Epidermal melanocyte (primary cell): Measurements from ENCODE around the gene NUDT22.
A peak's percentile ranks its signal among the peaks of the same experiment; 100 is the strongest.

Experiments
- DNase-seq: peaks from one replicate; pipeline ENCODE4 v3.0.0; 2011; ENCODE audit warnings: low spot score; ENCODE audit not compliant: insufficient read length

The NUDT22 gene

DNA sequence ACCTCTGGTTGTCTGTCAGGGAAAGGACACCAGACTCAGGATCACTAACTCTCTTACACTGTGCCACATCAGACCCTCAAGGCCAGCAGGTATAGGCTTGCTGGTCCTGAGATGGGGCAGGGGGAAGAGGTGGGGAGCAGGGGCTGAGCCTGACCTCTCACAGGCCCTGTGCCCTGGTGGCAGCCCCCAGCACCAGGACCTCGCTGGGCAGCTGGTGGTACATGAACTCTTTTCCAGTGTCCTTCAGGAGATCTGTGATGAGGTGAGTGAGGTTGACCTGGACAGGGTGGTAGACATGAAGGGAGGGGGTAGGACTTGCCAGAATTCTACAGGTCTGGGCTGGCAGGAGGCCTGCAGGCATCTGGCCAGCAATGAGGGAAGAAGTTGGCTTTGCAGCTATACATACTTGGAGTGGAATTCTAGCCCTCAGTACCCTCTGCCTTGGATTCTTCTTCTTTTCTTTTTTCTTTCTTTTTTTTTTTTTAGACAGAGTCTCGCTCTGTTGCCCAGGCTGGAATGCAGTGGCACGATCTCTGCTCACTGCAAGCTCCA is 1.4 kb downstream of the NUDT22 start:
- DNase-seq: no peak

DNA sequence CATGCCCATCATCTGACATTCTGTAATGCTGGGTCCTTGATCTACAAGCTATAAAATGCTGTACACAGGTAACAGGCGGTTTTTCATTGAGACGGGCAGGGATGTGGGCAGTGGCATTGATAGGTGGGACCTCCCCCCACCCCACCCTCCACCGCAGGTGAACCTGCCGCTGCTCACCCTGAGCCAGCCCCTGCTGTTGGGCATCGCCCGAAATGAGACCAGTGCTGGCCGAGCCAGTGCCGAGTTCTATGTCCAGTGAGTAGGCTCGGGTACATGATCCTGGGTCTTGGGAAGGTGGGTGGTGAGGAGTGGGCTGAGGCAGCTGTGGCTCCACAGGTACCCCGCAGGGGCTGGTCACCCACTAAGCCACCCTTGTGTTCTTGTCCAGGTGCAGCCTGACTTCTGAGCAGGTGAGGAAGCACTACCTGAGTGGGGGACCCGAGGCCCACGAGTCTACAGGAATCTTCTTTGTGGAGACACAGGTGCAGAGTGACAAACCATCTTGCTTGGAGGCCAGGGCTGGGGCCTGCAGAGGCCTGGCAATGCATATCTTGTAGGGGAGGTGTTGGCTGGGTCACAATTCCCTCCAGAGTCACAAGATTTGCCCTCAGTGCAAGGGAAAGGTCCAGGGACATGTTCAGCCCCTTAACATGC is 3.1 kb downstream of the NUDT22 start:
- DNase-seq: no peak

DNA sequence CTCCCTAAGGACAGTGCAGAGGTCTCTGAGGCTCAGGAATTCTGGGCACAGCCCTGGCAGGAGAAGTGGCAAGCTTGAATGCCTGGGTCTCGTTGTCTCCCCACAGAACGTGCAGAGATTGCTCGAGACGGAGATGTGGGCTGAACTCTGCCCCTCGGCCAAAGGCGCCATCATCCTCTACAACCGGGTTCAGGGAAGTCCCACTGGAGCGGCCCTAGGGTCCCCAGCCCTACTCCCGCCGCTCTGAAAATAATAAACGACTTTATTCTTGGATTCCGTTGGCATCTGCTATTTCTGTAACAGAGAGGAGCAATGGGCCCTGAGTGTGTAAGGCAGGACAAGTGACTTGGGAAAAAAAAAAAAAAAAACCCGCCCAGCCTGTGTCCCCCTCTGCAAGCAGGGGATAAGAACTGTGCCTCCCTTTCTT is 3.7 kb downstream of the NUDT22 start:
- no peak for DNase-seq

DNA sequence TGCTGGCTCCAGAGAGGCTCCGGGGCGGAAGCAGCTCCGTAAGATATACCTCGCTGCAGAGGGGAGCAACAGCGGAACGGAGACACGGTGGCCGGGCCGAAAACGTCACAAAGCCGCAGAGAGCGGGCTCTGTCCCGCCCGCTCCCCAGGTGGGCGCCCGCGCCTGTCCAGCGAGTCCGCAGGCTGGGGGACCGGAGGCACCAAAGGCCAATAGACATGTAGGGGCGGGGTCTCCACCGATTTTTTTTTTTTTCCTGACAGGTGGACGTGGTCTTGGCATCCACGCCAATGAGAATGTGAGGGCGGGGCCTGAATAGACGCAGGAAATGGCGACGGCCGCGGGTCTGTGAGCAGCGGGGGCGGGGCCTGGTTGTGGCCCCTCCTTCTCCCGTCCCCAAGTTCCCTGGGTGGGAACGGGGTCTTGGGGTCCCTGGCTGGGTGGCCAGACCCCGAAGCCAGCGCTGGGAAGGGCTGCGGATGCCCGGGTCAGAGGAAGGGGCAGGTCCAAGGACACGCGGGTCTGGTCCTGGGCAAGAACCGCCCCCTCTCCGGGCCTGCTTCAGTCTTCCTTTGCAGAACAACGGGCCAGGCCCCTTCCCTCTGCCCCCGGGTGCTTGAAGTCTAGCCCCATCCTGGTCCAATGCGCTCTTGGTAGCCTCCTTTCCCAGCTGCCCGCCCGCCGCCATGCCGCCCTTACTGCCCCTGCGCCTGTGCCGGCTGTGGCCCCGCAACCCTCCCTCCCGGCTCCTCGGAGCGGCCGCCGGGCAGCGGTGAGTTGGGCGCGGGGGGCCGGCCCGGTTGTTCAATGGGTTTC is 4.3 kb downstream of the NUDT22 start, which contains the start of gene DNAJC4:
Gene DNAJC4, plus strand, starts transcription at position 378 of the 814 bp plus-strand sequence. Its CDS starts 307 bp downstream, at position 685.
- peak; percentile 79 for DNase-seq

DNA sequence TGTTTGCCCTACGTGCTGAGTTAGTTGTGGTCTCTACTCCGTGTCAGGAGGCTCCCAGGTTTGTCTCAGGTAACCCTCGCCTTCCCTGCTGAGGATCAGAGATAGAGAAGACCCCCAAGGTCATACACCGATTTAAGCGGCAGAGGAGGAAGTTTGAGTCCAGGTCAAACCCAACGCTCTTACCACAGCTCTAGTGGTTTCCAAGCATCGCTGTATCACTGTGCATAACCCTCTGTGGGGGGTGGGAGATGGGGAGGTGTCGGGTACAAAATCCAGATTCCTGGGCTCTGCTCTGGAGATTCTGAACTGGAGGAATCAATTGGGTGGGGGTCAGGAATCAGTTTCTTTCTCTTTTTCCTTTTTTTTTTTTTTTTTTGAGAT is 4.9 kb downstream of the NUDT22 start:
- DNase-seq: no peak

DNA sequence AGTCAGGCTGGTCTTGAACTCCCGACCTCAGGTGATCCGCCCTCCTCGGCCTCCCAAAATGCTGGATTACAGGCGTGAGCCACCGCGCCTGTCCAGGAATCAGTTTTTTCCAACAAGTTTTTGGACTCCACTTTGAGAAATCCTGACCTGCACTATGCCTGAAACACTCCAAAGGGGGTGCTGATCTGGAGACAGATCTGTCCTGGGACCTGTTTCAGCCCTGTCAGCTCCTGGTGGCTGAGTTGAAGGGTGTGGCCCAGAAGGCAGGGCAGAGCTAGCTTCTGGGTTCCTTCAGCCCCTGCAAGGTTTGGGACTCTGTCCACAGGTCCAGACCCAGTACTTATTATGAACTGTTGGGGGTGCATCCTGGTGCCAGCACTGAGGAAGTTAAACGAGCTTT is 5.5 kb downstream of the NUDT22 start:
- DNase-seq: no peak

DNA sequence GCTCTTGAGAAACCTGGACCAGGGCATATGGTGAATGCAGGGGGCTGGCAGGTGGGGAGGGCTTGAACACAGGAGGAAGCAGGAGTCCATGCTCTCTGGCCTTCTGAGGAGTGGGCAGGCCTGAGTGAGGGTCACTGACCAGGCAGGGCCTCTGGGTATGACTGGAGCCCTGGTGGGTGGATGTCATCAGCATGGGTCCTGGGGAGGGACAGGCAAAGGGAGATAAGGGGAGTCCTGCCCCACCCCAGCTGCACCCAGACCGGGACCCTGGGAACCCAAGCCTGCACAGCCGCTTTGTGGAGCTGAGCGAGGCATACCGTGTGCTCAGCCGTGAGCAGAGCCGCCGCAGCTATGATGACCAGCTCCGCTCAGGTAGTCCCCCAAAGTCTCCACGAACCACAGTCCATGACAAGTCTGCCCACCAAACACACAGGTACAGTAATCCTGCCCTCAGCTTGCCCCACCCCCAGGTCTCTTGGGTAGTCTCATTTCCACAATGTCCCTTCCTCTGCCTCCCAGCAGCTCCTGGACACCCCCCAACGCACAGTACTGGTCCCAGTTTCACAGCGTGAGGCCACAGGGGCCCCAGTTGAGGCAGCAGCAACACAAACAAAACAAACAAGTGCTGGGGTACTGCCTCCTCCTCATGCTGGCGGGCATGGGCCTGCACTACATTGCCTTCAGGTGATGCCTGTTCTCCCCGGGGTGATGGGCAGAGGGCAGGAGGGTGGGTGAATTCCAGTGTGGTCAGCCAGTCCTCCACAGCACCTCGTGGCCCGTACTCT is 6.3 kb downstream of the NUDT22 start:
- no peak for DNase-seq

DNA sequence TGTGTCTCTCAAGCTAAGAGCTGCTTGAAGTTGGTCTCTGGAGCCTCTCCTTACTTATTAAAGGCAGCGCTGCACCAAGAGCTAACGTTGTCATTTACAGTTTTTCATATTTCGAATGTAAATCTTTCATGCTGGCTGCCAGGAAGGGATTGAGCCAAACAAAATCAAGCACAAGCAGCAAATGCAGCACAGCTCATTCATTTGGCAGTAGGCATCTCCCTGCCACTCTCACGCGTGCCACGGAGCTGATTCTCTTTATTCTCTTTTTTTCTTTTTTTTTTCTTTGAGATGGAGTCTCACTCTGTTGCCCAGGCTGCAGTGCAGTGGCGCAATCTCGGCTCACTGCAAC is 6.9 kb downstream of the NUDT22 start:
- DNase-seq: no peak

DNA sequence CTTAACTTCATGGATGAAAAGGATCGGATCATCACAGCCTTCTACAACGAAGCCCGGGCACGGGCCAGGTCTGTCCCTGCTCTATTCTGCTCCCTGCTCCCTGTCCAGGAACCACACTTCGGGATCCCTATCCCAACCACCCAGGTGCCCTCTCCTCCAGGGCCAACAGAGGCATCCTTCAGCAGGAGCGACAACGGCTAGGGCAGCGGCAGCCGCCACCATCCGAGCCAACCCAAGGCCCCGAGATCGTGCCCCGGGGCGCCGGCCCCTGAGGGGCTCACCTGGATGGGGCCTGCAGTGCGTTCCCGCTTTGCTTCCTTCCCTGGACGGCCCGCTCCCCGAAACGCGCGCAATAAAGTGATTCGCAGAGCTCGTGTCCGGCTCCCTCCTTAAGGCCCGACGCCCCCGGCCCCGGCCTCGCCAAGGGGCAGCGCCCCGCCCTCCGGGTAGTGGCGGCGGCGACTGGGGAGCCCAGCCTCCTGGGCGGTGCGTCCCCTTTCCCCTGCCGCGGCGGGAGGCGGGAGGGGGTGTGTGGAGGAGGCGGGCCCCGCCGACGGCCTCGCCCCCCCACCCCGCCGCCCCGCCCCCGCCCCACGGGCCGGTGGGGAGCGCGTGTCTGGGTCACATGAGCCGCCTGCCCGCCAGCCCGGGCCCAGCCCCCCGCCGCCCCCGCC is 8.0 kb downstream of the NUDT22 start, which contains the start of gene VEGFB:
Gene VEGFB, plus strand, starts transcription at position 672 of the 674 bp plus-strand sequence. CDS start 250 bp downstream, outside the sequence.
- peak; percentile 67 for DNase-seq

DNA sequence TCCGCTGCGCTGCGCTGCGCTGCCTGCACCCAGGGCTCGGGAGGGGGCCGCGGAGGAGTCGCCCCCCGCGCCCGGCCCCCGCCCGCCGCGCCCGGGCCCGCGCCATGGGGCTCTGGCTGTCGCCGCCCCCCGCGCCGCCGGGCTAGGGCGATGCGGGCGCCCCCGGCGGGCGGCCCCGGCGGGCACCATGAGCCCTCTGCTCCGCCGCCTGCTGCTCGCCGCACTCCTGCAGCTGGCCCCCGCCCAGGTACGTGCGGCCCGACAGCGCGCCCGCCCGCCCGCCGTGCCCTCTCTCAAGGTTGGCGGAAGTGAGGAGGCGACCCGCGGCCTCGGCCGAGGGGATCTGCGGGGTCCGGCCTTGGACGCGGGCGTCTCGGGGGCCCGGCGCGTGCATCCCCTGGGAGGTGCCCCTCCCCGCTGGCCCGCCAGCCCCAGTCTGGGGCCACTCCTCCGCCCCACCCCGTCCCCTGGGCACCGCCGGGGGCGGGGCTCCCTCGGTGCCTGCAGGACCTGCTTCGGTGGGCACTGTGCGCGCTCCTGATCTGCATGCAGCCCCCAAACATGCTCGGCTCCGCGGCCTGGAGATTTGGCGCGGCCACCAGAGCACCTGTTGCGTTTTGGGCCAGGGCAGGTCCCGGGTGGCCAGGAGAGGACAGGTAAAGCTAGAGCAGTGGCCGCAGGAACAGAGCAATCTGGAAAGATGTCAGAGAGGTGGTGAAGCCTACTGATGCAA is 8.7 kb downstream of the NUDT22 start:
- no peak for DNase-seq

DNA sequence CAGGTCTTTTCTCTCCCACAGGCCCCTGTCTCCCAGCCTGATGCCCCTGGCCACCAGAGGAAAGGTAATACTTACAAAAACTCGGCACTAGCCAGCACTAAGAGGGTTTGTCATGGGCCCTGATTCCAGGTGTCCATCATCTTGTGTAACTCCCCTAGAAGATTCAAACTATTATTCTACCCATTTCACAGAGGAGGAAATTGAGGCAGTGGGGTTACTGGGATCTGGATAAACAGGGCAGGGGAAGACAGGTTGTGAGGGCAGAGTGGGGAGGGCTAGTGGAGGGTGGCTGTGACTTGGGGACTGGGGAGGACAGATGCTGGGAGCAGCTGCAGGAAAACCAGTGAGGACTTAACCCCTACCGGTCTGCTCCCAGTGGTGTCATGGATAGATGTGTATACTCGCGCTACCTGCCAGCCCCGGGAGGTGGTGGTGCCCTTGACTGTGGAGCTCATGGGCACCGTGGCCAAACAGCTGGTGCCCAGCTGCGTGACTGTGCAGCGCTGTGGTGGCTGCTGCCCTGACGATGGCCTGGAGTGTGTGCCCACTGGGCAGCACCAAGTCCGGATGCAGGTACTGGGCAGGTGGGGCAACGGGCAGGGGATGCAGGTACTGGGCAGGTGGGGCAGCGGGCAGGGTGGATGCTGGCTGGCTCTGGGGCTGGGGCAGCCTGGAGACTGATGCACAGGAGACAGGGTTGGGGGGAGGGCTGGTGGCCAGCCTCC is 9.5 kb downstream of the NUDT22 start:
- DNase-seq: no peak

DNA sequence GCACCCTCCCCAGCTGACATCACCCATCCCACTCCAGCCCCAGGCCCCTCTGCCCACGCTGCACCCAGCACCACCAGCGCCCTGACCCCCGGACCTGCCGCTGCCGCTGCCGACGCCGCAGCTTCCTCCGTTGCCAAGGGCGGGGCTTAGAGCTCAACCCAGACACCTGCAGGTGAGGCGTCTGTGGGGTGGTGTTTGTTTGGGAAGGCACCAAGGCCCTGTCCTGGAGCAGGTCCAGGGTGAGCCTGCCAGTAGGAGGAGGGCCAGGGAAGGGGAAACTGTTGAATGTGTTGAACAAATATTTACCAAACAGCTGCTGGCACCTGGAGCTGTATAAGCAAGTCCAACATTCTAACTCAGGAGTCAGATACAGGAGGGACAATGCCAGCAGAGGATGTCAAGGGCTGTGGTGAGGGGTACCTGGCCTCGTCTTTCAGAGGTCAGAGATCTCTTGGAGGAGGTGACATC is 11.4 kb downstream of the NUDT22 start:
- DNase-seq: no peak

DNA sequence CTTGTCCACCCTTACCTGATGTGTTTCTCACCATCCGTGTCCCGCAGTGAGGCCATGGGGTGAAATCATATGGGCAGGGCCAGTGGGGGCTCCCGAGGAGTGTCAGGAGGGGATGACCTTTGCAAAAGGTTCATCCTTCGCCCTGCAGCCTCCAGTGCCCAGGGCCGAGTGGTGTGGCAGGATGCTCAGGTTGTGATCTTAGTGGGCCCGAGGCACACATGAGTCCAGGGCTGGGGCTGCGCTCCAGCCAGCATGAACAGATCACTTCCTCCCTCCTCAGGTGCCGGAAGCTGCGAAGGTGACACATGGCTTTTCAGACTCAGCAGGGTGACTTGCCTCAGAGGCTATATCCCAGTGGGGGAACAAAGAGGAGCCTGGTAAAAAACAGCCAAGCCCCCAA is 12.0 kb downstream of the NUDT22 start:
- no peak for DNase-seq

DNA sequence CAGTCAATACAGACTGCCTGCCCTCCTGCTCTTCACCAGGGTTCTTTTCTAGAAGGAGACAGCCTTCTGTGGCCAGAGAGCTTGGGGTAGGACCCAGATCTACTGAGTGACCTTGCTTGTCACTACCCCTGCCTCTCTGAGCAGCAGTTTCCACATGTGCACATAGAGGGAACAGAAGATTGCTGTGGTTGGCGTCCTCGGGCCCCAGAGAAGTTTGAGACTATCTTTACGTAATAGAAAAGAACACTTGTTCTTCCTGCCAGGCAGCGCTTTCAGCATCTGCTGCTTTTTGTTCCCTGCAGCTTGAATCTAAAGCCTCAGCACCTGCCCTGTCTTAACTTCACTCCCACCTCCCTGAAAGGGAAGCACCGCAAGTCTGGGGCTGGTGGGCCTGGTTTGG is 12.9 kb downstream of the NUDT22 start:
- no peak for DNase-seq

DNA sequence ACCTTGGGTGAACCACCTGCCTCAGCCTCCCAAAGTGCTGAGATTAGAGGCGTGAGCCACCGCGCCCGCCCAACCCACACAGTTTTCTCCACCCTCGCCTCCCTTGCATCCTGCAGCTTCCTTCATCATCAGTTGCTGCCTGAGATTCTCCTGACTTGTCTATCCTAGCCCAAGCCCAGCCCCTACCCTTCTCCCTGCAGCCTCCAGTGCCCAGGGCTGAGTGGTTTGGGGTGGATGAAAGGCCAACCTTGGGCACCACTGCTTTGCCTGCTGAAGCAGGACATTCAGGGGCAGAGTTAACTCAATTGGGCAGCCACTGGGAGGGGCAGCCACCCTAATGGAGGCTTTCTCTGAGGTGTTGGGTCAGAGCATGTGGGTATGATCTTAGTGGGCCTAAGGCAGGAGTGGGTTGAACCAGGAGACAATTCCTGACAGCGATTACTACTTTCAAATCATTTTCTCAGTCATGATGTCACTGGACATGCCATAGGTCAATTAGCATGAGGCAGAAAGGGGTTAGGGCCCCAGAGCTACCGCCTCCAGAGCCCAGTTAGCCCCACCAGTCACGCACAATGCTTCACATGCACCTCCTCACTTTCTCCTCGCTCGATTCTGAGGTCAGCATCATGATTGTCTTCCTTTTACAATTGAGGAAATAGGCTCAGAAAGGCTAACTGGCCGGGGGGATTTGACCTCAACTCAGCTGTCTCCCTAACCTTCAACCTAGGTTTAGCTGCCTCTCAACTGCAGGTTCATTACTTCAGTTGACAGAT is 13.8 kb downstream of the NUDT22 start:
- DNase-seq: no peak

DNA sequence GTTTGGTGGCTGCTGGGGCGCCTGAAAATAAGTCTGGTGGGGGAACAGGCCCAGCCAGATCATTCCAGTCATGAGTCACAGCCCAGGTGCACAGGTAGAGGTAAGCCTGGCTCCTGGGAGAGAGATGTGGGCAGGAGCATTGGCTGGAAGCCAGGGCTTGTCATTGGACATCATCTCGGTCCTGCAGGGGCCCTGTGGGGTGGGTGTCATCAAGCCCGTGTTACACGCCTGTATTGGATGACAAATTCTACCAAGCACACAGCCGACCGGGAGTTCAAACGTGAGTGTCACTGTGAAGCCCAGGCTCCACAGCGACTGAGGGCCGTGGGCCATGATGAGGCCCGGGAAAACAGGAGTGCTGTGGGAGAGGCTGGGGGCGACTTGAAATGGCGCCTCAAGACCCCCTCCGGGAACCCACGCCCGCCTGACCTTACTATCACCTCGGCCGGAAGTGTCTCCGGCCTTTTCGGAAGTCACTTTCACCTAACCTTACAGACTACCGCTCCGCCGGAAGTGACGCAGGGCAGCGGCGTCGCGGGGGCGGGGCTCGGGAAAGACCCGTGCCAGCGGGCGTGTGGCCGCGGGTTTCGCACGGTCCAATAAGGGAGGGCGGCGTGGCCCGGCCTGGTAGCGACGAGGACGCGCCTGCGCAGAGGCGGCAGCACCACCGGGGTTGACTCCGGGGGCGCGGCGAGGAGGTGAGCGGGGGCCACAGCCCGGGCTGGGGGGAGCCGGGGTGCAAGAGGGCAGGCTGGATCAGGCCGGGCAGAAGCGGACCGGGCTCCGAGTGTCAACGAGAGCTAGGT is 14.6 kb downstream of the NUDT22 start, which contains the start of gene FKBP2:
Gene FKBP2, plus strand, starts transcription at position 661 of the 806 bp plus-strand sequence. CDS start 1,293 bp downstream, outside the sequence.
- DNase-seq: peak; percentile 97

DNA sequence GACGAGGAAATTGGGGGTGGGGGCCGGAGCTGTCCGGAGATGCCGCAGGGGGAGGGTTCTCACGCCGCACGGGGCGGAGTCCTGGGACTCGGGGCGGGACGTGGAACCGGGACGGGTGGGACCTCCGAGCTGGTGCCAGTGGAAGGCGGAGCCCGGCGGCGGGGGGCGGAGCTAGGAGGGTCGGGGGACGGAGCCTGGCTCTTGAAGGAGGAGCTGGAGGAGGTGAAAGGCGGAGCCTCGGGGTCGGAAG is 15.1 kb downstream of the NUDT22 start:
- DNase-seq: peak; percentile 94
